K562 (cell line): Measurements from ENCODE around the gene ERVK3-1. TPM values are rescaled to one million over a fixed set of nuclear protein-coding genes. Genes with fewer than 3 reads are reported as not detected.

Experiments
- CHAMP1 ChIP-seq: fragments of 450-650 bp; IDR thresholded peaks from 2 replicates; pipeline ENCODE4 v1.6.1; 2016; ENCODE audit warnings: mild to moderate bottlenecking
- FIP1L1 ChIP-seq: fragments of 200-400 bp; formaldehyde crosslinking; IDR thresholded peaks from 2 replicates; pipeline ENCODE4 v1.6.1; 2018; ENCODE audit warnings: mild to moderate bottlenecking, low read depth, low read length; ENCODE audit not compliant: poor library complexity, severe bottlenecking
- GATA2 ChIP-seq: sonication (generic); formaldehyde crosslinking; IDR thresholded peaks from 2 replicates; pipeline ENCODE4 v1.4.0; 2020; ENCODE audit warnings: mild to moderate bottlenecking, missing genetic modification reagents
- GMEB1 ChIP-seq: fragments of 250-450 bp; sonication (Bioruptor Pico); IDR thresholded peaks from 2 replicates; pipeline ENCODE4 v1.4.0; 2020; ENCODE audit warnings: mild to moderate bottlenecking
- HES1 ChIP-seq: fragments of 450-650 bp; IDR thresholded peaks from 2 replicates; pipeline ENCODE4 v1.6.1; 2016; ENCODE audit warnings: low read depth, mild to moderate bottlenecking, moderate library complexity
- HNRNPLL ChIP-seq: fragments of 200-400 bp; formaldehyde crosslinking; IDR thresholded peaks from 2 replicates; pipeline ENCODE4 v1.6.1; 2017; ENCODE audit warnings: low read length, low read depth, mild to moderate bottlenecking; ENCODE audit not compliant: poor library complexity, severe bottlenecking
- MCM5 ChIP-seq: fragments of 450-650 bp; IDR thresholded peaks from 2 replicates; pipeline ENCODE4 v1.6.1; 2016; ENCODE audit warnings: low read depth
- PREB ChIP-seq: sonication (generic); formaldehyde crosslinking; IDR thresholded peaks from 2 replicates; pipeline ENCODE4 v1.8.1; 2023; ENCODE audit warnings: mild to moderate bottlenecking, missing genetic modification reagents
- PRMT5 ChIP-seq: sonication (generic); formaldehyde crosslinking; IDR thresholded peaks from 2 replicates; pipeline ENCODE4 v1.5.0; 2020; ENCODE audit warnings: missing genetic modification reagents
- RB1 ChIP-seq: fragments of 450-650 bp; IDR thresholded peaks from 2 replicates; pipeline ENCODE4 v1.6.1; 2017; ENCODE audit warnings: low read depth, mild to moderate bottlenecking
- RBBP5 ChIP-seq: fragments of 200-600 bp; sonication (generic); IDR thresholded peaks from 2 replicates; pipeline ENCODE4 v1.6.1; 2012; ENCODE audit warnings: borderline replicate concordance, mild to moderate bottlenecking, low read length, control low read depth, inconsistent platforms; ENCODE audit not compliant: insufficient read depth, poor library complexity, severe bottlenecking
- RERE ChIP-seq: sonication (generic); formaldehyde crosslinking; IDR thresholded peaks from 2 replicates; pipeline ENCODE4 v1.8.0; 2023; ENCODE audit warnings: missing genetic modification reagents, mild to moderate bottlenecking, borderline replicate concordance
- RNF2 ChIP-seq: sonication (generic); IDR thresholded peaks from 2 replicates; pipeline ENCODE4 v1.6.1; 2016
- ZFX ChIP-seq: sonication (generic); formaldehyde crosslinking; IDR thresholded peaks from 2 replicates; pipeline ENCODE4 v1.8.0; 2022; ENCODE audit warnings: mild to moderate bottlenecking, missing genetic modification reagents, moderate library complexity
- polyA plus RNA-seq, 8 experiments: library from polyadenylated mRNA; depleted of rRNA in 4 of 8; stranded (reverse) in 5 of 8; unstranded in 3 of 8; fragments of >200 nt; fragmentation: Nextera tagmentation in 2 of 8; fragmentation: Illumina TruSeq in 1 of 8; extraction: Ambion mirVana in 2 of 8; extraction: Trizol in 1 of 8; gene quantifications; 2 replicates each; pipeline versions ENCODE4 v1.2.1 to v1.2.3, GENCODE V29; 2011 to 2014; ENCODE audit warnings: inconsistent platforms in 1 of 8, missing spikeins in 1 of 8
- total RNA-seq, 7 experiments: library from RNA; depleted of rRNA in 6 of 7; stranded (reverse); fragments of >200 nt in 6 of 7; fragmentation: Illumina TruSeq in 2 of 7; extraction: Trizol in 2 of 7; gene quantifications; 2 replicates each; pipeline versions ENCODE4 v1.2.1 to v1.2.3, GENCODE V29; 2011 to 2021; ENCODE audit warnings: low replicate concordance in 1 of 7

Gene ERVK3-1
- total and polyA plus RNA-seq, 9 of the 15 experiments (the other 6 are each of a cell fraction or from before 2014, with no cell fraction given): 87.6 to 299 (median 119) TPM

GRCh38 chr19:58346961-58347929, 42.1 kb downstream of the ERVK3-1 start (continued):
- peak; percentile 63 for TF ChIP-seq RBBP5
- TF ChIP-seq RERE (CRISPR knock-in tag): no peak
- peak; percentile 22 for TF ChIP-seq FIP1L1
- no peak for TF ChIP-seq PRMT5 (CRISPR knock-in tag)
- peak; percentile 40; the same call in 1 of the 2 replicates for TF ChIP-seq RB1
- no peak for TF ChIP-seq CHAMP1
- 0 out of 2 replicates have a peak, but pooled peaks have one; percentile 18 for TF ChIP-seq RNF2
- TF ChIP-seq MCM5: no peak
- TF ChIP-seq HNRNPLL: peak; percentile 19
- TF ChIP-seq ZFX (CRISPR knock-in tag): peak; percentile 87
- no peak for TF ChIP-seq GMEB1 (CRISPR knock-in tag)
- no peak for TF ChIP-seq GATA2 (CRISPR knock-in tag)
- TF ChIP-seq HES1: no peak
- no peak for TF ChIP-seq PREB (CRISPR knock-in tag)
